Measurements from ENCODE around the gene MIDN.

MIDN gene

DNA sequence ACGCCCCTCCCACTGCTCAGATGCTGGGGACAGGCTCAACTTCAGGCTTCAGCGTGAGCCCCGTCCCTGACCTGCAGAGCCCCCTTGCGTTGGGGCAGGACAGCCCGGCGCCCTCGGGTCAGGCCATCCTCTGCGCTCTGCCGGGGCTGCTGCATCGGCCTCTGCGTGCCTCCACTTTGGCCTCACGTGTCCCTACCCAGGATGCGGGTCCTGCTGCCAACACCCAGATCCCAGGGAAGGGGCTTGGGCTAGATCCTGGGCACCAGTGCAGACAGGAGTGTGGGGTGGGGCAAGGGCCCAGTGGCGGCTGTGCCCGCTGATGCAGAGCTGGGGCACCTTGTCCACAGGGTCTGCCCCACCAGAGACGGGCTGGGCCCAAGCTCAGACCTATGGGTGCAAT is 23.5 kb upstream of the MIDN start:
- Histone ChIP-seq H4K20me1 (ENCODE audit: insufficient read depth, low read length) (no peaks in the 10 kb centered on the region), H3K36me3 (replicated peaks; ENCODE audit: insufficient read depth, low read length) (no peaks in the 10 kb centered on the region), H3K27ac (ENCODE audit: low read length) (no peak overlapping the region), H3K4me3 (ENCODE audit: low read length) (no peak overlapping the region), H3K9me2 (replicated peaks; ENCODE audit: insufficient read depth, low read length) (no peaks in the 10 kb centered on the region), H3F3A (ENCODE audit: insufficient read depth, low read length) (no peaks in the 10 kb centered on the region), H2AFZ (ENCODE audit: low read length) (no peak overlapping the region), H3K79me2 (ENCODE audit: low read length) (no peaks in the 10 kb centered on the region), H3K9ac (ENCODE audit: low read length) (no peak overlapping the region), H3K9me3 (replicated peaks; ENCODE audit: insufficient read depth, low read length) (no peaks in the 10 kb centered on the region), H3K27me3 (replicated peaks; ENCODE audit: insufficient read depth, low read length) (no peaks in the 10 kb centered on the region), H3K4me2 (ENCODE audit: low read depth, low read length) (no peak overlapping the region), H3K4me1 (ENCODE audit: low read length) (no peaks in the 10 kb centered on the region)
- no peak for DNase-seq
- TF ChIP-seq EZH2 (optimal IDR thresholded peaks at IDR 0.05; ENCODE audit: low read depth, low read length) (no peak), EZH2phosphoT487 (IDR thresholded peaks at IDR 0.05; ENCODE audit: low read length) (no peak)
- TF ChIP-seq, protein P1, sequence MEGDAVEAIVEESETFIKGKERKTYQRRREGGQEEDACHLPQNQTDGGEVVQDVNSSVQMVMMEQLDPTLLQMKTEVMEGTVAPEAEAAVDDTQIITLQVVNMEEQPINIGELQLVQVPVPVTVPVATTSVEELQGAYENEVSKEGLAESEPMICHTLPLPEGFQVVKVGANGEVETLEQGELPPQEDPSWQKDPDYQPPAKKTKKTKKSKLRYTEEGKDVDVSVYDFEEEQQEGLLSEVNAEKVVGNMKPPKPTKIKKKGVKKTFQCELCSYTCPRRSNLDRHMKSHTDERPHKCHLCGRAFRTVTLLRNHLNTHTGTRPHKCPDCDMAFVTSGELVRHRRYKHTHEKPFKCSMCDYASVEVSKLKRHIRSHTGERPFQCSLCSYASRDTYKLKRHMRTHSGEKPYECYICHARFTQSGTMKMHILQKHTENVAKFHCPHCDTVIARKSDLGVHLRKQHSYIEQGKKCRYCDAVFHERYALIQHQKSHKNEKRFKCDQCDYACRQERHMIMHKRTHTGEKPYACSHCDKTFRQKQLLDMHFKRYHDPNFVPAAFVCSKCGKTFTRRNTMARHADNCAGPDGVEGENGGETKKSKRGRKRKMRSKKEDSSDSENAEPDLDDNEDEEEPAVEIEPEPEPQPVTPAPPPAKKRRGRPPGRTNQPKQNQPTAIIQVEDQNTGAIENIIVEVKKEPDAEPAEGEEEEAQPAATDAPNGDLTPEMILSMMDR (IDR thresholded peaks at IDR 0.05; ENCODE audit: low read length) = no peak

GRCh38 chr19:1225440-1226226 is 22.8 kb upstream of the MIDN start:
- Histone ChIP-seq H2AFZ (ENCODE audit: low read length) (no peak overlapping the region), H3K4me3 (ENCODE audit: low read length) (no peak overlapping the region), H3K9ac (ENCODE audit: low read length) (no peak overlapping the region)

DNA sequence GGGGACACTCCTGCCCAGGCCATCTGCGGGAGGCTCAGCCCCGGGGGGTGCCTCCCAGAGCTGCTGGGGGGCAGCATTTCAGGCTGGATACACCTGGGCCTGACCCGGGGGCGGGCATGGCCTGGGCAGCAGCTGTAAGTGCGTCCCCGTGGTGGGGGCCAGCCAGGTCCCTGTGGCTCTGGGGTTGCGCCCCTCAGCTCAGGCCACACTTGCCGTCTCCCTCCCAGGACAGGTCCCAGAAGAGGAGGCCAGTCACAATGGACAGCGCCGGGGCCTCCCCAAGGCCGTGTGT is 22.2 kb upstream of the MIDN start:
- no peak for DNase-seq
- Histone ChIP-seq H3K4me1 (ENCODE audit: low read length) (no peaks in the 10 kb centered on the region), H3K9me3 (replicated peaks; ENCODE audit: insufficient read depth, low read length) (no peaks in the 10 kb centered on the region), H2AFZ (ENCODE audit: low read length) (no peak overlapping the region), H3K36me3 (replicated peaks; ENCODE audit: insufficient read depth, low read length) (no peaks in the 10 kb centered on the region), H3K4me3 (ENCODE audit: low read length) (no peak overlapping the region), H3K9me2 (replicated peaks; ENCODE audit: insufficient read depth, low read length) (no peaks in the 10 kb centered on the region), H3F3A (ENCODE audit: insufficient read depth, low read length) (no peaks in the 10 kb centered on the region), H3K9ac (ENCODE audit: low read length) (no peak overlapping the region), H3K27ac (ENCODE audit: low read length) (no peak overlapping the region), H3K27me3 (replicated peaks; ENCODE audit: insufficient read depth, low read length) (no peaks in the 10 kb centered on the region), H3K79me2 (ENCODE audit: low read length) (no peaks in the 10 kb centered on the region), H3K4me2 (ENCODE audit: low read depth, low read length) (no peak overlapping the region), H4K20me1 (ENCODE audit: insufficient read depth, low read length) (no peaks in the 10 kb centered on the region)
- TF ChIP-seq EZH2 (optimal IDR thresholded peaks at IDR 0.05; ENCODE audit: low read depth, low read length) (no peak), EZH2phosphoT487 (IDR thresholded peaks at IDR 0.05; ENCODE audit: low read length) (no peak)
- TF ChIP-seq, protein P1 (IDR thresholded peaks at IDR 0.05; ENCODE audit: low read length) = no peak

More at GRCh38 chr19:1225440-1226226, 22.8 kb upstream of the MIDN start:
- DNase-seq = no peak
- TF ChIP-seq EZH2 (optimal IDR thresholded peaks at IDR 0.05; ENCODE audit: low read depth, low read length) (no peak), EZH2phosphoT487 (IDR thresholded peaks at IDR 0.05; ENCODE audit: low read length) (no peak)
- TF ChIP-seq, protein P1 (IDR thresholded peaks at IDR 0.05; ENCODE audit: low read length) = no peak
- H4K20me1 ChIP-seq (ENCODE audit: insufficient read depth, low read length) = no peaks in the 10 kb centered on the region
- H3K27ac ChIP-seq (ENCODE audit: low read length) = no peak overlapping the region
- H3F3A ChIP-seq (ENCODE audit: insufficient read depth, low read length) = no peaks in the 10 kb centered on the region
- no peaks in the 10 kb centered on the region for H3K9me3 ChIP-seq (replicated peaks; ENCODE audit: insufficient read depth, low read length)
- H3K4me1 ChIP-seq (ENCODE audit: low read length) = no peaks in the 10 kb centered on the region
- no peaks in the 10 kb centered on the region for H3K9me2 ChIP-seq (replicated peaks; ENCODE audit: insufficient read depth, low read length)
- H3K27me3 ChIP-seq (replicated peaks; ENCODE audit: insufficient read depth, low read length) = no peaks in the 10 kb centered on the region
- no peaks in the 10 kb centered on the region for H3K79me2 ChIP-seq (ENCODE audit: low read length)
- H3K4me2 ChIP-seq (ENCODE audit: low read depth, low read length) = no peak overlapping the region
- no peaks in the 10 kb centered on the region for H3K36me3 ChIP-seq (replicated peaks; ENCODE audit: insufficient read depth, low read length)

Data from MM.1S (cell line).